ENCODE results near the gene PPIL1. TPM values are rescaled to one million over a fixed set of nuclear protein-coding genes. Genes with fewer than 3 reads are reported as not detected.

PPIL1 gene
- total RNA-seq, 1 experiment from 2014 or later: 64.2 TPM

GRCh38 chr6:36915599-36915998 is 41.0 kb upstream of the PPIL1 start (continued):
- no peak for TF ChIP-seq ATF1 (CRISPR knock-in tag; IDR thresholded peaks at IDR 0.05)
- no peak for TF ChIP-seq FOXP1 (CRISPR knock-in tag; IDR thresholded peaks at IDR 0.05; ENCODE audit: borderline replicate concordance)
- TF ChIP-seq ZNF281 (CRISPR knock-in tag; IDR thresholded peaks at IDR 0.05): no peak

GRCh38 chr6:36914227-36914794 is 39.7 kb upstream of the PPIL1 start:
- DNase-seq (ENCODE audit: low spot score): peak; percentile 70
- POLR2A ChIA-PET: no interaction called here
- H3K4me1 Mint-ChIP-seq: peaks cover 5% of the 10 kb centered on the region

More at GRCh38 chr6:36914227-36914794, 39.7 kb upstream of the PPIL1 start:
- TF ChIP-seq GTF2I (CRISPR knock-in tag; conservative IDR thresholded peaks at IDR 0.05) (no peak), ZNF532 (CRISPR knock-in tag; IDR thresholded peaks at IDR 0.05; ENCODE audit: borderline replicate concordance) (no peak), PRDM15 (CRISPR knock-in tag; IDR thresholded peaks at IDR 0.05) (no peak), NFE2L1 (CRISPR knock-in tag; IDR thresholded peaks at IDR 0.05) (no peak), ZNF423 (CRISPR knock-in tag; IDR thresholded peaks at IDR 0.05) (no peak), PRRX2 (CRISPR knock-in tag; IDR thresholded peaks at IDR 0.05) (no peak), ZNF263 (CRISPR knock-in tag; IDR thresholded peaks at IDR 0.05; ENCODE audit: low read depth) (no peak)
- peak; percentile 95 for ATAC-seq
- Mint-ChIP-seq H3K9me3 (no peaks in the 10 kb centered on the region), H3K36me3 (no peaks in the 10 kb centered on the region), H3K4me3 (no peak overlapping the region), H3K27ac (peak overlapping the region; percentile 95), H3K27me3 (ENCODE audit: low read depth) (no peaks in the 10 kb centered on the region)
- CTCF ChIA-PET: interaction anchor here (0.6 to 3.7 kb wide), 34 partner anchors 9 to 299 kb away, joined by 3 to 65 read pairs (median 4); partner anchors contain the start of genes C6orf89, MTCH1, PI16 and PPIL1
